Hepatic stellate cell (primary cell): ENCODE measurements around the gene LDB2.

Experiments used
- DNase-seq: peaks from one replicate; pipeline ENCODE4 v3.0.0; 2011; ENCODE audit warnings: low spot score

Gene LDB2

DNA sequence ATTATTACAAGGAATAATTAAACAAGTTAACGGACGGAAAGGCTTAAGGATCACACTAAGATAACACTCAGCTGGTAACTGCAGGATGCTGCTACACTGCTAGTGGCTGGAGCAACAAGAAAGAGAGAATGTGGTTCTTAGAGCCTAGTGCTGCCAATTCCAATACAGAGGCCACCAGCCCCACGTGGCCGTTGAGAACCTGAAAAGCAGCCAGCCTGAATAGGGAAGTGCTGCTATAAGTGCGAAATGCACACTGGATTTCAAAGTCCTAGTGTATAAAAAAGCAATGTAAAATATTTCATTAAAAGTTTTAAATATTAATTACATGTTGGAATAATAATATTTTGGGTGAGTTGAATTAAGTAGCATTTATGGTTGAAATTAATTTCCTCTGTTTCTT lies 414.9 kb downstream of the LDB2 start:
- DNase-seq: no peak

DNA sequence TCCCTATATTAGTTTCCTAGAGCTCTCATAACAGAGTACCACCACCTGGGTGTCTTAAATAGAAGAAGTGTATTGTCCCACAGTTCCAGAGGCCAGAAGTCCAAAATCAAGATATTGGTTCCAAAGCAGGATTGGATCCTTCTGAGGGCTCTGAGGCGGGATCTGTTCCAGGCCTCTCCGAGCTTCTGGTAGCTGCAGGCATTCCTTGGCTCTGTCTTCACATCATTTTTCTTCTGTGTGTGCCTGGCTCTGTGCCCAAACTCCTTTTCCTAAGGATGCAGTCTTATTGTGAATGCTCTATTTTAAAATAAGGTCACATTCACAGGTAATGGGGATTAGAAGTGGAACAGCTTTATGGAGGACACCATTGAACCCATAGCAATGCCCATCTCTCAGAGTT lies 418.4 kb downstream of the LDB2 start:
- no peak for DNase-seq

DNA sequence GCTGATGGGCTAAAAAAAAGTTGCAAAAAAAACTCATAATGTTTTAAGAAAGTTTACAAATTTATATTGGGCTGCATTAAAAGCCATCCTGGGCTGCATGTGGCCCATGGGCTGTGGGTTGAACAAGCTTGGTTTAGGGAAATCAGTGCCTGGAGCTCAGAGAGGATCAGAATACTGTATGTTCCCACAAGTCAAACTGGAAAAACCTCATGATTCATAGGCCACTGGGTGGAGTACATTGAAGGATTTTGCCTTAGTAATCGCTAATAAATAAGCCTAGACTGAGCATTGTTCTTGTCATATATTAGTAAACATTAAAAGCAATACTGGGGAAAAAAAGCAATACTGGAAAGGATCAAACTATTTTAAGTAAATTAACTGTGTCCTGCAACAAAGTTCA lies 425.9 kb downstream of the LDB2 start:
- no peak for DNase-seq

DNA sequence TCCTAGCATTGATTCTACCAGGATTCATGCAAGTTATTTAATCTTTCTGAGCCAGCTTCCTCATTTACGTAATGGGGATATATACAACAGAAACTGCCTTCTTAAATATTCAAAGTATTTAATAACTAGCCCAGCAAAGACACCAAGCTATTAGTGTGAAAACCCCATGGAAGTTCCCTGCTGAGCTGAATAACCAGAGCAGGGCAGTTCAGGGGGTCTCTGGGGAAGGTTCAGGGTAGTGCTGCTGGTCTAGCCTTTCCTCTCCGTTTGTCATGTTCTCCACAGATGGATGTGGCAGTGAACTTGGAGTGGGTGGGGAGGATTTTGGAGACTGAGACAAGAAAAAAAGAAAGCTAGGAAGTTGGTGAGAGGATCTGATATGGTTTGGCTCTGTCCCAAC lies 431.4 kb downstream of the LDB2 start:
- no peak for DNase-seq

DNA sequence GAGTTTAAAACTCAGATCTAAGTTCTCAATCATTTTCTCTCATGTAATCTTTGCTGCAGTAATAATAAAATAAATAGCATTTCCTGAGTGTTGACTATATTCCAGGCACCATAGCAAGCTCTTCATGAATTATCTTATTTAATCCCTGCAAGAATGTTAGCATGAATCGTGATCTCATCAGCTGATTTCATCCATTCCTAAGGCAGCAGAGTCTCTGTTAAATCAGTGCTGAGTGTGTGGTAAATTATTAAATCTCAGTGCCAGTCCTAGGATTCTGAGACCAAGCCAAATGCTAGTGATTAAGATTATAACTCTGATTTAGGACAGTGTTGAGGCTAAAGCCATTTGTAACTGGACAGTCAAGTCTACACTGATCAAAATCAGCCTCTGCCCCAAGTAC lies 431.9 kb downstream of the LDB2 start:
- DNase-seq: no peak

DNA sequence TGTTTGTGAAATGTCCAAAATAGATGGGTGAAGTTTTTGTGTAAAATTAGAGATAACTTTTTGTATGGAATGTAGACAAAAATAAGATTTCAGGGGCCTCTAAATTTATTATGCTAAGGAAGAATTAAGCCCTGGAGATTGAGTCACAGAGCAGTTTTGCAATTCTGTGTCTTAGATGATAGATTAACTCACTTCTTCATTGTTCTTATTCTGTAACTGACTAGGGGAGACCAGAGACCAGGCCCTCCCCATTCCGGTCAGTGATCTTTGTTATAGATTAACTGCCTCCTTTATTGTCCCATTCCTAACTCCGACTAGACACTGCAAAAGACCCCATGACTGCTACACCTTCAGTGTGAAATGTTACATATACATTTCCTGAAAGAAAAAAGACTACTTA lies 433.8 kb downstream of the LDB2 start:
- DNase-seq: no peak

DNA sequence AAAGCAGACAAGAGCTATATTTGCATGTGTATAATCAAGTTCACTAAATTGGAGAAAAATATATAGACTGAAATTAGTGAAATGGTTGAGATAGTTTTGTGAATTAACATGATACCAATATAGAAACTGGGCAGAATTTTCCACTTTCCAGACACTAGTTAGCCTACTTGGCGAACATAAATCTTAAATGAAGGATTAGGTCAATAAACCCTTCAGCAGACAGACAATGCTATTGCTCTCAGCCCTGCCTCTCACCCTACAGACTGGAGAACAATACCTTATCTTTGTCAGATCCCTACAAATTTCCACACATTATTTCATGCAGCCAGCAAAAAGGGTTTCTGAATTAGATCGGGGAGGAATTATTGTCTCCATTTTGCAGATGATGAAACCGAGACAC lies 435.8 kb downstream of the LDB2 start:
- DNase-seq: no peak

DNA sequence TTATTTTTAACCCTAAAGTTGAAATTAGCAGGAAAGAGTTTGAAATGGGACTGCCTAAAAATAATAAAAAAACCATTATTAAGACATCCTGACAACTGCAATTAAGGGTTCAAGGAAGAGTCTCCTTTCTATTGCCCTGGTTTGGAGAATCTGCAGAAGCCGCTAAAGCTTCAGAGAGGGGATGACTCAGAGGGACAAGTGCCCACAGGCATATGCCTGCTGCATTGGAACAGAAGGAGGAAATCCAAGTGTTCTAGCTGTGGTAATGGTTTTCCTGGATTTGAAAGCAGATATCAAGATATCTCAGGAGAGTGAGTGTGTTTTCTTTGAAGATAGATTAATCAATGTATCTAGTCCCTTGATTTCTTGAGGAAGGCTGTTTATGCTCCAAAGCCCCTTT lies 437.1 kb downstream of the LDB2 start:
- DNase-seq: no peak

DNA sequence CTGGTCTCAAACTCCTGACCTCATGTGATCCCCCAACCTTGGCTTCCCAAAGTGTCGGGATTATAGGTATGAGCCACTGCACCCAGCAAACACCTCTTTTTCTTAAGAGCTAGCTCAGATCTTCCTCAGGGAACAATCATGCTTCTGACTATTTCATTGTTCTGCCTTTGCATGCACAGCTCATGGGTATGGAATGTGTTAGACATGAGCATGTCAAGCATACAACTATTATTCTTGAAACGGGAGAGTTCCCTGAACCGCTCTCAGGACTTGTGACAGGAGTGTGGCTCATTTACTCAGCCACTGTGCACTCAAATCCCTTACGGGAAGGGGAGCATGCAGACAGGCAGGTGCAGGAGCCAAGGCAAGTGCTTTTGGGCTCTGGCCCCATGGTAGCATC lies 440.5 kb downstream of the LDB2 start:
- no peak for DNase-seq
